Measurements from ENCODE around the gene ITIH3. TPM values are rescaled to one million over a fixed set of nuclear protein-coding genes. Genes with fewer than 3 reads are reported as not detected.

ITIH3 gene
- total RNA-seq, 1 experiment from 2014 or later: 0.37 TPM

GRCh38 chr3:52854013-52854412, 59.4 kb downstream of the ITIH3 start:
- H3K27ac Mint-ChIP-seq: no peak overlapping the region
- TF ChIP-seq SMAD4 (CRISPR knock-in tag; IDR thresholded peaks at IDR 0.05) (no peak), ZNF219 (CRISPR knock-in tag; IDR thresholded peaks at IDR 0.05; ENCODE audit: borderline replicate concordance) (no peak), HMGXB4 (CRISPR knock-in tag; IDR thresholded peaks at IDR 0.05) (no peak)
- no peaks in the 10 kb centered on the region for H3K4me1 Mint-ChIP-seq
- H3K27me3 Mint-ChIP-seq (ENCODE audit: low read depth): no peaks in the 10 kb centered on the region
- 0 out of 2 replicates have a peak, but pooled peaks have one; percentile 17 for ATAC-seq
- no peak overlapping the region for H3K4me3 Mint-ChIP-seq
- ChIA-PET POLR2A (no interaction called here), CTCF (interaction anchor here (0.5 to 2.3 kb wide), 5 partner anchors 25 to 257 kb away, joined by 3 to 10 read pairs (median 5); no protein-coding TSS in a partner anchor)
- peaks cover 14% of the 10 kb centered on the region for H3K36me3 Mint-ChIP-seq
- DNase-seq (ENCODE audit: low spot score): no peak
- H3K9me3 Mint-ChIP-seq: no peaks in the 10 kb centered on the region

GRCh38 chr3:52856666-52857065, 62.1 kb downstream of the ITIH3 start:
- POLR2A ChIA-PET: interaction anchor here (0.5 to 0.9 kb wide), 2 partner anchors 15 to 1203 kb away, joined by 3 read pairs; no protein-coding TSS in a partner anchor
- no peaks in the 10 kb centered on the region for H3K27me3 Mint-ChIP-seq (ENCODE audit: low read depth)
- no peak overlapping the region for H3K27ac Mint-ChIP-seq
- DNase-seq (ENCODE audit: low spot score) (no peak), ATAC-seq (no peak)
- no peak for TF ChIP-seq NFATC4 (CRISPR knock-in tag; IDR thresholded peaks at IDR 0.05)
- no peak for TF ChIP-seq FOXK1 (CRISPR knock-in tag; IDR thresholded peaks at IDR 0.05)
- no peak for TF ChIP-seq MLX (CRISPR knock-in tag; IDR thresholded peaks at IDR 0.05)
- TF ChIP-seq ERG (CRISPR knock-in tag; IDR thresholded peaks at IDR 0.05): no peak
- no peak for TF ChIP-seq ZSCAN18 (CRISPR knock-in tag; IDR thresholded peaks at IDR 0.05)
- no peak for TF ChIP-seq TCF7 (CRISPR knock-in tag; IDR thresholded peaks at IDR 0.05; ENCODE audit: low read depth)
- no peak for TF ChIP-seq HMGXB4 (CRISPR knock-in tag; IDR thresholded peaks at IDR 0.05)
- no peaks in the 10 kb centered on the region for H3K9me3 Mint-ChIP-seq
- peaks cover 8% of the 10 kb centered on the region for H3K36me3 Mint-ChIP-seq
- CTCF ChIA-PET: no interaction called here
- H3K4me1 Mint-ChIP-seq: no peaks in the 10 kb centered on the region
- no peak overlapping the region for H3K4me3 Mint-ChIP-seq

GRCh38 chr3:52857133-52857532, 62.5 kb downstream of the ITIH3 start:
- Mint-ChIP-seq H3K27ac (no peak overlapping the region), H3K27me3 (ENCODE audit: low read depth) (no peaks in the 10 kb centered on the region), H3K4me3 (no peak overlapping the region), H3K4me1 (no peaks in the 10 kb centered on the region), H3K36me3 (peaks cover 4% of the 10 kb centered on the region), H3K9me3 (no peaks in the 10 kb centered on the region)
- ATAC-seq: no peak
- no peak for DNase-seq (ENCODE audit: low spot score)
- ChIA-PET POLR2A (interaction anchor here (0.9 kb wide), 1 partner anchor 15 kb away, joined by 3 read pairs; no protein-coding TSS in a partner anchor), CTCF (no interaction called here)
- TF ChIP-seq NR2C2 (CRISPR knock-in tag; IDR thresholded peaks at IDR 0.05): no peak
- TF ChIP-seq E2F4 (CRISPR knock-in tag; IDR thresholded peaks at IDR 0.05; ENCODE audit: borderline replicate concordance, low read depth): no peak
- TF ChIP-seq GTF2I (CRISPR knock-in tag; conservative IDR thresholded peaks at IDR 0.05): no peak
- TF ChIP-seq JUN (CRISPR knock-in tag; IDR thresholded peaks at IDR 0.05): no peak
- no peak for TF ChIP-seq FOXP4 (CRISPR knock-in tag; IDR thresholded peaks at IDR 0.05)
- TF ChIP-seq JAZF1 (CRISPR knock-in tag; IDR thresholded peaks at IDR 0.05): no peak
- no peak for TF ChIP-seq ATF1 (CRISPR knock-in tag; IDR thresholded peaks at IDR 0.05)
- TF ChIP-seq TCF7 (CRISPR knock-in tag; IDR thresholded peaks at IDR 0.05; ENCODE audit: low read depth): no peak
- no peak for TF ChIP-seq OVOL2 (CRISPR knock-in tag; IDR thresholded peaks at IDR 0.05; ENCODE audit: borderline replicate concordance)
- TF ChIP-seq ZBTB43 (CRISPR knock-in tag; IDR thresholded peaks at IDR 0.05): no peak
- no peak for TF ChIP-seq CREB1 (CRISPR knock-in tag; IDR thresholded peaks at IDR 0.05)
- TF ChIP-seq SP1 (CRISPR knock-in tag; conservative IDR thresholded peaks at IDR 0.05): no peak
- no peak for TF ChIP-seq SOX15 (CRISPR knock-in tag; IDR thresholded peaks at IDR 0.05)
- no peak for TF ChIP-seq ZNF423 (CRISPR knock-in tag; IDR thresholded peaks at IDR 0.05)

All from WTC11 (cell line).